ENCODE data around the gene GALNT18. TPM values are rescaled to one million over a fixed set of nuclear protein-coding genes. Genes with fewer than 3 reads are reported as not detected.

The GALNT18 gene
- total RNA-seq, 1 experiment from 2014 or later = not detected

- BruUV-seq (replicated peaks) = no TSS peak
- H3K4me1 ChIP-seq (replicated peaks; ENCODE audit: insufficient read depth) = no peaks in the 10 kb centered on the region
- no peak for TF ChIP-seq CTCF (conservative IDR thresholded peaks at IDR 0.05)
- TF ChIP-seq EZH2 (IDR thresholded peaks at IDR 0.05; ENCODE audit: low read depth) = no peak
- no peaks in the 10 kb centered on the region for H3K36me3 ChIP-seq (ENCODE audit: low read depth)
- H2AFZ ChIP-seq = no peak overlapping the region
- DNase-seq = no peak
- H3K4me2 ChIP-seq = no peak overlapping the region
- no peaks in the 10 kb centered on the region for H3K9me3 ChIP-seq (ENCODE audit: insufficient read depth, low read depth)
- H3K9me2 ChIP-seq (ENCODE audit: insufficient read depth) = no peaks in the 10 kb centered on the region
- peaks cover 17% of the 10 kb centered on the region; the same call in 1 of the 2 replicates for H3K27me3 ChIP-seq (ENCODE audit: insufficient read depth, low read depth)
- H3K27ac ChIP-seq = no peak overlapping the region
- ChIA-PET POLR2A (ENCODE audit: unreplicated experiment) (no interaction called here), CTCF (no interaction called here)
- no peaks in the 10 kb centered on the region for H3K79me2 ChIP-seq (ENCODE audit: low read depth)
- H3K4me3 ChIP-seq = no peak overlapping the region
- H3F3A ChIP-seq (ENCODE audit: insufficient read depth, low read depth) = no peaks in the 10 kb centered on the region
- intact Hi-C loops (cut with micrococcal nuclease; ENCODE audit: unreplicated experiment) = no loop called here
- H4K20me1 ChIP-seq (ENCODE audit: insufficient read depth) = no peaks in the 10 kb centered on the region
These were observed 289.6 kb downstream of the GALNT18 start for GRCh38 chr11:11332141-11332710.

DNA sequence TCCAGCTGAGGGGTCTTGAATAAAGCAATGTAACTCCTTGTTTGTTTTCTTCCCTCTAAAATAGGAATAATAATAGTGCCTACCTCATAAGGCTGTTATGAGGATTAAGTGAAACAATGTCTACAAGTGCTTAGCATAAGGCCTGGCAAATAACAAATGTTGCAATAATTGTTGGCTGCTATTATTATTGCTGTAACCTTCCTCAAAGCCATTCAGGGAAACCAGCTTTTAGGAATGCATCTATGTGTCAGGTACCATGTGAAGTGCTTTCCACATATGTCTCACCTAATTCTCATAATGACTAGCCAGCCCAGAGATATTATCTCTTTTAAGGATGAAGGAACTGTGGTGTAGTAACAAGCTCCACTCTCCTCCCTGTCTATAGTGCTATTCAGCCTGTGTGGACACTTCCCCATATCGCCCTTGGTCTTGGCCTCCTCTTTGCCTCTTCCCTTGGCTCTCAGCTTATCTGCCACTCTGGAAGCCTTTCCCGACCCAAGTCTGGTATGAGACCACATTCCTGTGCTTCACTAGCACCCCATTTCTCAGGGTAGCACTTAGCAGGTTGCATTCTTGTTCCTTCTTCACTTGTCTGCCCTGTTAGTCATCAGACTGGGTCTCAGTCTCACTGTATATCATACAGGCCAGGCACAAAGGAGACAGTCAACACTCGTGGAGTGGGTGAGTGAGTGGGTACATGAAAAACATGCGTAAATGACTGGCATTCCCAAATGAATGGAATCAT, 292.6 kb downstream of the GALNT18 start:
- no peak for DNase-seq

GRCh38 chr11:11324090-11324489, 297.7 kb downstream of the GALNT18 start:
- Histone ChIP-seq H3K4me3 (no peak overlapping the region), H3K36me3 (ENCODE audit: low read depth) (no peaks in the 10 kb centered on the region), H3K4me1 (replicated peaks; ENCODE audit: insufficient read depth) (no peaks in the 10 kb centered on the region), H3K4me2 (no peak overlapping the region), H3K27ac (no peak overlapping the region), H3K79me2 (ENCODE audit: low read depth) (no peaks in the 10 kb centered on the region), H3K9me3 (ENCODE audit: insufficient read depth, low read depth) (no peaks in the 10 kb centered on the region), H2AFZ (no peak overlapping the region), H3F3A (ENCODE audit: insufficient read depth, low read depth) (no peaks in the 10 kb centered on the region), H3K27me3 (ENCODE audit: insufficient read depth, low read depth) (no peaks in the 10 kb centered on the region), H4K20me1 (ENCODE audit: insufficient read depth) (no peaks in the 10 kb centered on the region), H3K9me2 (ENCODE audit: insufficient read depth) (no peaks in the 10 kb centered on the region)
- ChIA-PET POLR2A (ENCODE audit: unreplicated experiment) (no interaction called here), CTCF (no interaction called here)
- BruUV-seq (replicated peaks) = no TSS peak
- no peak for DNase-seq
- intact Hi-C loops (cut with micrococcal nuclease; ENCODE audit: unreplicated experiment) = no loop called here
- TF ChIP-seq EZH2 (IDR thresholded peaks at IDR 0.05; ENCODE audit: low read depth) (no peak), CTCF (conservative IDR thresholded peaks at IDR 0.05) (no peak)

More for the DNA sequence above, 292.6 kb downstream of the GALNT18 start:
- Histone ChIP-seq H3K4me1 (replicated peaks; ENCODE audit: insufficient read depth) (no peaks in the 10 kb centered on the region), H3K27ac (no peak overlapping the region), H2AFZ (no peak overlapping the region), H3K79me2 (ENCODE audit: low read depth) (no peaks in the 10 kb centered on the region), H3K27me3 (ENCODE audit: insufficient read depth, low read depth) (peaks cover 17% of the 10 kb centered on the region; the same call in 1 of the 2 replicates), H4K20me1 (ENCODE audit: insufficient read depth) (no peaks in the 10 kb centered on the region), H3K4me2 (no peak overlapping the region), H3K4me3 (no peak overlapping the region), H3K9me3 (ENCODE audit: insufficient read depth, low read depth) (no peaks in the 10 kb centered on the region), H3K36me3 (ENCODE audit: low read depth) (no peaks in the 10 kb centered on the region), H3K9me2 (ENCODE audit: insufficient read depth) (no peaks in the 10 kb centered on the region), H3F3A (ENCODE audit: insufficient read depth, low read depth) (no peaks in the 10 kb centered on the region)
- no TSS peak for BruUV-seq (replicated peaks)
- ChIA-PET POLR2A (ENCODE audit: unreplicated experiment) (interaction anchor here (0.7 kb wide), 1 partner anchor 211 kb away, joined by 3 read pairs; no protein-coding TSS in a partner anchor), CTCF (no interaction called here)
- intact Hi-C loops (cut with micrococcal nuclease; ENCODE audit: unreplicated experiment) = no loop called here
- no peak for TF ChIP-seq CTCF (conservative IDR thresholded peaks at IDR 0.05)
- no peak for TF ChIP-seq EZH2 (IDR thresholded peaks at IDR 0.05; ENCODE audit: low read depth)
